HCEC 1CT (cell line): ENCODE measurements around the gene ST8SIA3.

ENCODE experiments used
- DNase-seq: peaks from one replicate; pipeline ENCODE4 v3.0.0-alpha.2; 2017

Gene ST8SIA3

DNA sequence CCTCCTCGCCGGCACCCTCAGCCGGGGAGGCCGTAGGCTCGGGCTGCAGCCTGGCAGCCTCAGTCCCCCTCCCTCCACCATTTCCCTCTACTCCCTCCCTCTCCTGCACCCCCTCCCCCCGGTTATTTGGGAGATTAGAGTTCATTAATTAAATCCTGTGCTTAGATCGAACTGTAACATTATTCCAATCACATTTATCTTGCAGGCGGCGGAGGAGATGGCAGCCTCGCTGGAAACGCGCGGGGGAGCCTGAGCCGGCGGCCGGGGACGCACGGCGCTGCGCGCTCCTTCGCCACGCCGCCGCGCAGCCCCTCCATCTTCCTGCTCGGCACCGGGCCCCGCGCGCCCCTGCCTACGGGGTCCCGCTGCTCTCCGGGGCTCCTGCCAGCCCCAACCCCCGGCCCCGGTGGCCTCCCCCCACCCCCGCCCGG is at the start of gene ST8SIA3:
ST8SIA3 (plus strand) TSS at position 287 of the 431 bp plus-strand sequence. CDS start 290 bp downstream, outside the sequence.
- no peak for DNase-seq

GRCh38 chr18:57311472-57311871 is 40.9 kb upstream of the ST8SIA3 start:
- DNase-seq = no peak

DNA sequence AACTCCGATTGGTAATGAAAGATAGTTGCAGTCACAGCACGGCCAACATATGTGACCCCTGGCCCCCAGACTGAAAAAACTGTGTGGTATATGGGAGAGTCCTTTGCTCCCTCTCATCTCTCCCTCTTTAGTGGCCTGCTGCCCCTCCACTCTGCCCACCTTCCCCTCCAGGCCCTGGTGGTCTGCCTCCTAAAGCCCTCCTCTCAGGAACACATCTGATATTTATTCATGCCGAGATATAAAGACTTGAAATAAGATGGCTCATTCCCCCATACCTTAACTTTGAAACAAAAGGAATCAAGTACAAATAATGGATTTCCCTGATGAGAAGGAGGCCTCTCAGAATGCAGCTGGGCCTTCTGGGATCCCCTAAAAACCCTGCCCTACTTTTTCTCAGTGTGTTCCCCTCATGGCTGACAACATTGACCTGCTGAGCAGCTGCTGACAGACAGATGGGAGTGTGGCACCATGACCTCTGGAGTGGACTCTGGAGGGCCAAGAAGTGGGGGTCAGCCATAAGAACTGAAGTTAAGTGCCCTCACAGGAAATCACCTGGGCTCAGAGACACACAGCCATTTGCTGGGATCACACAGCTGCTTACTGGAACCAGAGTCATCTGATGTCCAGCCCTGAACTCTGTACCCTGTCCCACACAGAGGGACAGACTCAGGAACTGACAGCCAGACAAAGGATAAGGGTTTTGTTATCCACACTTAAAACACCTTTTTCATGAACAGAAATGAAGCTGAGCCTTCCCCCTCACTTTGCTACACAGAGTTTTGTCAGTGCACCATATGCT is 39.8 kb upstream of the ST8SIA3 start:
- no peak for DNase-seq

DNA sequence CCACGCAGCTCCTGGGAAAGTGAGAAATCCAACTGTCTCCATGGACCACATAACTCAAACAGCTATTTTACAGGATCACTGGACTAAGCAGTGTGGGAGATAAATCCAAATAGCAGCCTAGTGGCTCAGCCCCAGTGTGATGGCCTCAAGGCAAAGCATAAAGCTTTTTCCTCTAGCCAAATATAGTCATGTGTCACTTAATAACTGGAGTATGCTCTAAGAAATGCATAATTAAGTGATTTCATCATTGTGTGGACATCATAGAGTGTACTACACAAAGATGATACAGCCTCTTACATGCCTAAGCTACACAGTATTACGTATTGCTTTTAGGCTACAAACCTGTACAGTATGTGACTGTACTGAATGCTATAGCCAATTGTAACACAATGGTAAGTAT is 31.8 kb upstream of the ST8SIA3 start:
- DNase-seq = no peak

- DNase-seq = no peak
Observed at GRCh38 chr18:57325491-57326166, 26.7 kb upstream of the ST8SIA3 start.

- no peak for DNase-seq
Observed at GRCh38 chr18:57326718-57327323, 25.5 kb upstream of the ST8SIA3 start.

GRCh38 chr18:57328665-57329064 is 23.7 kb upstream of the ST8SIA3 start:
- DNase-seq = no peak

GRCh38 chr18:57329856-57330255 is 22.5 kb upstream of the ST8SIA3 start:
- no peak for DNase-seq

- no peak for DNase-seq
Observed at GRCh38 chr18:57331718-57332117, 20.6 kb upstream of the ST8SIA3 start.

- no peak for DNase-seq
Observed at GRCh38 chr18:57333940-57334339, 18.4 kb upstream of the ST8SIA3 start.

- no peak for DNase-seq
Observed at GRCh38 chr18:57334383-57334782, 18.0 kb upstream of the ST8SIA3 start.

GRCh38 chr18:57336343-57336742 is 16.0 kb upstream of the ST8SIA3 start:
- DNase-seq = no peak

DNA sequence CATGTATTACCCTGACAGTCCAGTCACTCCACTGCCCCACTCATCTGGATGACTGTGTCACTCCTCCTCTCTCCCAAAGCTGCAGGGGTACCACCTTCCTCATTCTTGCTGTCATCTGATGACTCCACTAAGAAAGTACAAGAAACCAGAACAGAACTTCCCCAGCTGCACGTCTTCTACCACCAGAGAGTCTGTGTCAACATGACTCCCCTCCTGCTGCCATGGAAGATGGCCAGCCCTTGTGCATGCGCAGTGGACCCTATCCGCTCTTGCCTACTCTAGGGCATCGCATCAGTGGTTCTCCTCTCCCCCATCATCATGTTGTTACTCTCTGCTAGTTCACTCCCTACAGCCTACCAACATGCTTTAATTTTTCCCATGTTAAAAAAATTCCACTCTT is 14.5 kb upstream of the ST8SIA3 start:
- DNase-seq = no peak

DNA sequence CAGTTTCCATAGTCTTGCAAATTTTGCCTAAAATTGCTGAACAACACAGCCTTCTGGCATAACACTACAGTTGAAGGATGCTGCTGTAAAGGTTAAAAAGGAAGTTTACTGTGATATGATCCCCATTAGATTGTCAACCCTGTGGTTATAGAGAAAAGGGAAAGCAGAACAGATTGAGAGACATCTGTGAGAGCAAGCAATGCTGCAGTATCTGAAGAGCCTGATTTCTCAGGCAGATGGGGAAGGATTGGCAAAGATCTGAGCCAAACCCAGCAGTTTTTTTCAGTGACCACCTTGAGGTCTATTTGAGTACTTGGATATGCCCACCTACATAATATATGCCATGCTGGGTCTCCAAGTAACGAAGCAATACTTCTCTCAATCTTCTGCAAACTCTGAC is 8.5 kb upstream of the ST8SIA3 start:
- no peak for DNase-seq

- DNase-seq = no peak
Observed at GRCh38 chr18:57346876-57347275, 5.5 kb upstream of the ST8SIA3 start.

GRCh38 chr18:57347784-57348183 is 4.6 kb upstream of the ST8SIA3 start:
- DNase-seq = no peak

DNA sequence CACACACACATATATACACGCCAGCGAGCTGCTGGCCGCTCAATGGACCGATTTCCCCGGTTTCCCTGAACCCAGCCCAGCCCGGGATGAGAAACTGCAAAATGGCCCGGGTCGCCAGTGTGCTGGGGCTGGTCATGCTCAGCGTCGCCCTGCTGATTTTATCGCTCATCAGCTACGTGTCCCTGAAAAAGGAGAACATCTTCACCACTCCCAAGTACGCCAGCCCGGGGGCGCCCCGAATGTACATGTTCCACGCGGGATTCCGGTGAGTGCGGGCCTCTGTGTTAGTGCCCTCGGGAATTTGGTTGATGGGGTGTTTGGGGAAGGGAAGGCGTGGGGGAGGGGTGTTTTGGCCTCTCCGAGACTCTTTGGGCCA is 392 bp downstream of the ST8SIA3 start:
- DNase-seq = no peak

DNA sequence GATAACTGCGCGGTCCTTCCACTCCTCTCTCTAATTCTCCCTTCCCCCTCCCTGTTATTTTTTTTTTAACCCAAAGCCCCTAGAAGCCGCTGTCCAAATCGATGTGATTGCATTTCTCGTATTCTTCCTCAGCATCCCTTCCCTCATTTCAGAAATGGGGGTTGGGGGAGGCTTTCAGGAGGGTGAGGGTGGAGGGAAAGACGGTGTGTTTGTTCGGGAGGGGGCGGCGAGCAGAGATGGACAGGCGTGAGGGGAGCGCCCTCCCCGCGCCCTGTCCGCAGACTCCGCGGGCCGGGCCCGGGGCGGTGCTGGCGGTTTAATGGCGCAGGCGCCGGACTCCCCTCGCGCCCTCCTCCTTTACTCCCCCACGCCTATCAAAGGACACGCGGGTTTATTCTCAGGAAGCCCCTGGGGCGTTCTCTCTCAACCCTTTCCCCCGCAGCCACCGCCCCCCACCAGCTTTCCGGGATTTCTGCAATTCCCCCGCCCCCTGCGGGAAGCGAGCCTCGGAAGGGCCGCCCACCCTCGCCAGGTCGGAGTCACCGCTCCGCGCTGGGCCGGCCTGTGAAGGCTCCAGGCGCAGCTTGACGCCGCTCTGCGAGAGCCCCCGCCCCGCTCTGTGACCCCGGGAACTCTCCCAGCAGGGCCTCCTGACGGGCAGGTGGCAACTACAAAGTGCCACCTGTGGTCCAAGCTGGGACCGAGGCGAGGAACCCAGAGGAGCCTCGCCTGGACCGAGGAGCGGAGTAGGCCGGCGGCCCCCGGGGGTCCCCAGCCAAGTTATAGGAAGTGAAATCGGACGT is 981 bp downstream of the ST8SIA3 start:
- DNase-seq = no peak

DNA sequence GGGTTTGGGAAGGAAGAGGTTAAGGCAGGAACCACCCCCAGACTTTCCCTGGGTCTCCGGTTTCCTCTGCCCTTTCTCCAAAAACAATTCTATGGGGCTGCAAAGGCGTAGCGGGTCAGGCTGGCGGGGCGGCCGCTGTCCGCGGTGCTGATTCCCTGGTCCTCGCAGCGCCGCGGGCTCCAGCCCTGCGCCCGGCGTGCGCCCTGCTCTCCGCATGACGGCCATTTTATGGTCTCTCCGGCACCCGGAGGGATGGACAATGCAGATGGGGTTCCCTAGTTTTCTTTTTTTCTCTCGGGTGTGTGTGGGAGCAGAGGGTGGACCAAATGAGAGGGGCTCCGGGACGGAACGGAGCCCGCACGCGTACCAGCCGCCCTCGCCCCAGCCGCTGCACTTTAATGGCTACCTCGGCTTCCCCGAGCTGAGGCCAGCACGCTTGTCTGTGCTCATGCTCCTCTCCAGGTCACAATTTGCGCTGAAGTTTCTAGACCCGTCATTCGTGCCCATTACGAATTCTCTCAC is 1.6 kb downstream of the ST8SIA3 start:
- no peak for DNase-seq

DNA sequence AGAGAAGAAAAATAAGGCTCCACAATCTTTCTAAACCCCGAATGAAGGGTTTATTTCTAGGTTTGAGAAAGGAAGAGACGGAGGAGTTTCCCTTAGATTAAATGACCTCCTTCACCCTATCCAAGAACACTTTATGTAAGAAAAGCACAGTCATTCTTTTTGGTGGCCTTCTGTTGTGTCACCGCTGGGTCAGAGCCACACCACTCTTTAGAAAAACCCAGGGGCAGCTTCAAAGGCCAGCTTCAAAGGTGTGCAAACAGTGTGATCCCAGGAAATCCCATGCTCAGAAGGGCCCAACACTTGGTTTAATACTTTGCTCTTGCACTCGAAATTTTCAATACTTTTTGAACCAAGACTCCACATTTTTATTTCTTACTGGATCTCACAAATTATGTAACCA is 7.1 kb downstream of the ST8SIA3 start:
- no peak for DNase-seq

DNA sequence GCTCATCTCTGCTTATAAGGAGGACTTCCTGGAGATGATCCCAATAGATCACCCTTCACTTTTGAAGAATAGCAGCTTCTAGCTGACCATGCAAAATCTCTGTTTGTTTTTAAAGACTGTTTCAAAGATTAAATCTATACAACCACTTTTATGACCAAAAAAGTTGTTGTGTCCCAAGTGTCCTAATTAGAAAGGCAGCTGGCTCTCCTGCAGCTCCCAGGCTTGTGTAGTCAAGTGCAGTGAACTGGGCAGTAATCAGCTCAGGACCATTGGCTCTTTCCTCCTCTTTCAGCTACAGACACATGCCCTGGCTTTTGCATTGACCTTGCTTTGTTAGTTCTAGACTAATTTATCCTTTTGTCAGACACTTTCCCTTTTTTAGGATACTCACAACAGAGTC is 10.4 kb downstream of the ST8SIA3 start:
- DNase-seq = no peak

DNA sequence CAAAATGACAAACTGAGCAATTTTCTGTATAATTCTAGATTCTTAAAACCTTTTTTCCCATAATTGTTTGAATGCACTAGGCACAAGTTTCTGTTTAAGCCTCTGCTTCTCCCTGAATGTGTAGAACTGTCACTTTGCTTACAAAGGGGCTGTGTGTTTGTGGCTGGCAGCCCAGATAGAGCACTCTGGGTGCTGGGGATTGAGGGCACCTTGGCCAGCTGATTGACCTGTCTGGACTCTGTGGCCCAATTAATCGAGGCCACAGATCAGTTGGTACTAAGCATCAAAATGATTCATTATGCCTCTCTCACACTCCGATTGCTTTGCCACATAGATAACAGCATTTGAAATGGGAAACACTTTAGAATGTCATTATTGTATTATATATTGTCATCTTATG is 12.1 kb downstream of the ST8SIA3 start:
- DNase-seq = no peak

- no peak for DNase-seq
Observed at GRCh38 chr18:57366528-57367081, 14.2 kb downstream of the ST8SIA3 start.
